Liver (tissue), 3 donors: ENCODE results near the gene KIRREL3.

Source experiments
- CTCF ChIP-seq: fragments of 150-350 bp; IDR thresholded peaks from 2 replicates; pipeline ENCODE4 v1.5.1; 2017; ENCODE audit warnings: improper control_type of control experiment, low read depth, low read length; ENCODE audit not compliant: missing input control
- EGR1 ChIP-seq, 2 donors: IDR thresholded peaks; 2 replicates each; pipeline ENCODE4 v1.6.1; 2016 to 2018; ENCODE audit warnings: antibody characterized with exemption in 2 of 2, low read depth in 2 of 2
- JUND ChIP-seq, 2 donors: IDR thresholded peaks; 2 replicates each; pipeline ENCODE4 v1.6.1; 2016; ENCODE audit warnings: antibody characterized with exemption in 2 of 2
- donor health status: healthy.
- donor health status: healthy.

DNA sequence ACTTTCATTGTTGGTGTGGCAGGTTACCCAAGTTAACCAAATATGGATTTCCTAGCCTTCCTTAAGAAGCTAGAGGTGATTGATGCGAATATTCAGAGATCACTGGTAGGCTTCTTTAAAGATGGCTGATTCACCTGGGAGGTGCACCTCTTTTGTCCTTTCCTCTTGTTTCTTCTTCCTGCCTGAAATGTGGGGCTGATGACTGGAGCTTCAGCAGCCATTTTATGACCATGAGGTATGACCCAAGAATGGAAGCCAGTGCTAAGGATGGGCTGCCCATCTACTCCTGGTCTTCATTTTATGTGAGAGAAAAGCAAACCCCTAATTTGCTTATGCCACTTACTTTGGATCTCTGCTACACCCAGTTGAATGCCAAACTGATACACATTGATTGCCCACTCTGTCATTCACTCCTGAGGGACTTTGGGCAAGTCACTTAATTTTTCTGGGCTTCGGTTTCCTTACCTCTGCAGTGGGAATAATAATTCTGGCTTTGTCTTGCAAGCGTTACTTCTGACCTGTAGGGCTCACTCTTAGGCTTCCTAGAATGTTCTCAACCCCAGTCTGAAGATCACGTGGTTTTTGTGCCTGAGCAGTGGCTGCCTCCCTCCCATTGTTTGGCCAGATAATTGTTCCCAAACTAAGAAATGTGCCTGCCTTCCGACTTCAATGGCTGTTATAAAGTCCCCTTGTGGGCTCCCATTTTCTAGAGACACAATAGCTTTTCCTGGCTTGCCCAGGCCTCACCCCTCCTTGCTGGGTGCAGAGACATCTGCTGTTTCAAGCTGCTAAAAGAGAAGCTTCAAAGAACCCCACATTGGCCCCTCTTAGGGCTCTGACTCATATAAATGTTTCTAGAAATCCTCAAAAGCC lies 402.0 kb downstream of the KIRREL3 start:
- no peak for TF ChIP-seq JUND (IDR thresholded peaks at IDR 0.05)
- no peak for TF ChIP-seq EGR1 (IDR thresholded peaks at IDR 0.05; ENCODE audit: low read depth in 2 of 2)
- no peak for TF ChIP-seq CTCF
